Psoas muscle (tissue), 8 donors: ENCODE data around the gene UTP11. TPM values are rescaled to one million over a fixed set of nuclear protein-coding genes. Genes with fewer than 3 reads are reported as not detected.
"Not testable (repeated sequence)": the region's sequence is repeated elsewhere in the genome, so short reads cannot be mapped to it uniquely, and the experiment has no call there.

Experiments used
- ATAC-seq, 4 donors: fragments of 200-7000 bp; cut with Tn5 transposase; one replicate each; pipeline ENCODE4 v1.9.1; 2020; ENCODE audit warnings: moderate library complexity in 3 of 4, mild to moderate bottlenecking in 2 of 4
- DNase-seq, 2 donors: peaks; one replicate each; pipeline ENCODE4 v3.0.0-alpha.2; 2020
- H3K27ac ChIP-seq: fragments of 200-600 bp; one replicate; pipeline ENCODE4 v1.8.0; 2022
- H3K27me3 ChIP-seq, 3 donors: fragments of 200-600 bp in 1 of 3; one replicate each; pipeline versions ENCODE4 v1.6.1 to v1.8.0; 2013 to 2022; ENCODE audit warnings: low read length in 2 of 3, mild to moderate bottlenecking in 2 of 3, moderate library complexity in 1 of 3; ENCODE audit not compliant: insufficient read depth in 3 of 3
- H3K36me3 ChIP-seq, 2 donors: fragments of 200-600 bp in 1 of 2; one replicate each; pipeline versions ENCODE4 v1.6.1 to v1.8.0; 2013 to 2022; ENCODE audit warnings: low read depth in 1 of 2, mild to moderate bottlenecking in 1 of 2, moderate library complexity in 1 of 2; ENCODE audit not compliant: insufficient read depth in 1 of 2
- H3K4me1 ChIP-seq: fragments of 200-600 bp; one replicate; pipeline ENCODE4 v1.8.0; 2022
- H3K4me3 ChIP-seq: fragments of 200-600 bp; one replicate; pipeline ENCODE4 v1.8.0; 2022; ENCODE audit warnings: mild to moderate bottlenecking
- H3K9me3 ChIP-seq: fragments of 200-600 bp; one replicate; pipeline ENCODE4 v1.8.0; 2022
- WGBS, 3 donors: extraction: QIAGEN DNeasy Blood & Tissue Kit; methylation state at CpG; one replicate each; pipeline versions ENCODE4 v1.1.6 to v1.1.7; 2013; 5-methylcytosine and 5-hydroxymethylcytosine counted together
- intact Hi-C, 2 donors: fragments of 100-400 bp; cut with DNase I; formaldehyde crosslinking; loops; one replicate each; pipeline versions ENCODE4 v1.11.0 to v1.14.2; 2022
- long read RNA-seq, 2 donors: library from polyadenylated mRNA; unstranded; transcript quantifications; one replicate each; pipeline ENCODE4 v2.0.0, GENCODE V29; 2021
- polyA plus RNA-seq, 3 donors: library from polyadenylated mRNA; stranded (reverse); fragments of 200-250 nt; gene quantifications; one replicate each; pipeline ENCODE4 v1.2.3, GENCODE V29; 2013
- total RNA-seq, 4 donors: library from RNA; stranded (reverse); fragmentation: NEBNext Ultra II Directional in 2 of 4; extraction: Animal tissue kit (Norgen Biotek cat#: 25700) in 2 of 4; gene quantifications; one replicate each; pipeline versions ENCODE4 v1.2.1 to v1.2.4, GENCODE V29; 2021 to 2023
- TF ChIP-seq, protein P1 (sequence below): fragments of 200-600 bp; IDR thresholded peaks from one replicate; pipeline ENCODE4 v1.8.0; 2022; ENCODE audit warnings: antibody characterized with exemption
- donor health status: healthy with polysubstance abuse.
- donor health status: DM: no; HTN: no; CAD: no; lungs with moderate emphysema.
- donor health status: Bipolar disorder and iron deficiency.
- donor health status: healthy.
- donor health status: DM: yes; HTN: yes; CAD: no.
- donor health status: DM: no; HTN: no; CAD: no.
- donor health status: DM: no; HTN: no; CAD: no.
- donor health status: DM: yes; HTN: yes; CAD: no.

Gene UTP11
- total RNA-seq (100 to 1,000 TPM in 3 of 4 donors, 10 to 100 TPM in 1; 65.2 to 210 (median 131) TPM), polyA plus RNA-seq (100 to 1,000 TPM in 2 of 3 donors, 10 to 100 TPM in 1; 91.7 to 253 (median 163) TPM)
- long read RNA-seq, donor 1, transcript UTP11-201 (8 exons, 2,019 nt), result major isoform, 78 of 88 reads
- long read RNA-seq, donor 1, partial matches to known transcripts, result 1 of 88 reads
- long read RNA-seq, donor 1, other reads (novel, unspliced or antisense), result 7 of 88 reads
- long read RNA-seq, donor 2, transcript UTP11-201 (8 exons, 2,019 nt), result major isoform, 328 of 374 reads
- long read RNA-seq, donor 2, partial matches to known transcripts, result 30 of 374 reads
- long read RNA-seq, donor 2, other reads (novel, unspliced or antisense), result 15 of 374 reads

DNA sequence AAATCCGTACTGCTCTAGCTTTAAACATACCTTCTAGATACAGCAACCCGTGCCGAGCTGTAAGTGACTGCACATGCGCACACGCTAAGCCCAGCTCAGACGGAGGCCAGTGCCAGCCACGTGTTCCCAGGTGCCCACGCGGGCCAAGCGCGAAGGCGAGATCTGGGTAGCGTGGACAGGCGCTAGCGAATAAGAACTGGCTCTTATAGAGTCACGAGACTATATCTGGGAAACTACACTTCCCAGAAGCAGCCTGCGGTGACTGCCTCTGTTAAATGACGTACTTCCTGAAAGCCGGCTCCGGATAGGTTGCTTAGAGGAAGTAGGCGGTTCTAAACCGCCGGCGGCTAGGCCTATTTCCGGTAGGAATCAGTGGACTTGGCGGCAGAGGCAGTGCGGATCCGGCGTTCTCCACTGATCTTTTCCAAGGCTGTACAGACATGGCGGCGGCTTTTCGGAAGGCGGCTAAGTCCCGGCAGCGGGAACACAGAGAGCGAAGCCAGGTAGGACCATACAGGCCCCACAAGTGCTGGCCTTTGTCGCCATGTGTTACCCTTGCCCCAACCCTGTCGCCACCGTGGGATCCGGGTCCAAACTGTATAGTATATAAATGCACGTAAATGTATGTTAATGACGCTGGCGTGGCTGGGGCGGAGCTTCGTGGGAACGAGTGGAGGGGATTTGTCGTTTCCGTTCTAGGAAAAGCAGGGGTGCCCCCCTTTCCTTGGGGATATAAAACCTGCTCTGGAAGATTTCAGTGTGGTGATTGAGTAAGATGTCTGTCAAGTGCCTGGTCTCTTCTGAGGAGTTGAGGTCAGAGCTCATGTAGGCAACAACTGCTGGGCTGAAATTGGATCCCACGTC is at the start of gene UTP11:
Gene UTP11, plus strand, starts transcription at position 372 of the 864 bp plus-strand sequence. Its CDS starts 69 bp downstream, at position 441.
- Histone ChIP-seq H3K4me1 (peaks cover 82% of the 10 kb centered on the region), H3K27me3 (no peaks in the 10 kb centered on the region), H3K27ac (peak within 1 kb of the TSS; percentile 98), H3K9me3 (no peaks in the 10 kb centered on the region), H3K36me3 (peaks cover 0 to 26% of the 10 kb centered on the region in 2 donors), H3K4me3 (peak within 1 kb of the TSS; percentile 85)
- WGBS, 3 donors, result 0 to 1% (median 1%) methylated on average over 49 of the region's 49 CpGs
- ATAC-seq (peak; percentile 70 to 80 (median 74)), DNase-seq (peak; percentile 95 to 97)
- TF ChIP-seq, protein P1, sequence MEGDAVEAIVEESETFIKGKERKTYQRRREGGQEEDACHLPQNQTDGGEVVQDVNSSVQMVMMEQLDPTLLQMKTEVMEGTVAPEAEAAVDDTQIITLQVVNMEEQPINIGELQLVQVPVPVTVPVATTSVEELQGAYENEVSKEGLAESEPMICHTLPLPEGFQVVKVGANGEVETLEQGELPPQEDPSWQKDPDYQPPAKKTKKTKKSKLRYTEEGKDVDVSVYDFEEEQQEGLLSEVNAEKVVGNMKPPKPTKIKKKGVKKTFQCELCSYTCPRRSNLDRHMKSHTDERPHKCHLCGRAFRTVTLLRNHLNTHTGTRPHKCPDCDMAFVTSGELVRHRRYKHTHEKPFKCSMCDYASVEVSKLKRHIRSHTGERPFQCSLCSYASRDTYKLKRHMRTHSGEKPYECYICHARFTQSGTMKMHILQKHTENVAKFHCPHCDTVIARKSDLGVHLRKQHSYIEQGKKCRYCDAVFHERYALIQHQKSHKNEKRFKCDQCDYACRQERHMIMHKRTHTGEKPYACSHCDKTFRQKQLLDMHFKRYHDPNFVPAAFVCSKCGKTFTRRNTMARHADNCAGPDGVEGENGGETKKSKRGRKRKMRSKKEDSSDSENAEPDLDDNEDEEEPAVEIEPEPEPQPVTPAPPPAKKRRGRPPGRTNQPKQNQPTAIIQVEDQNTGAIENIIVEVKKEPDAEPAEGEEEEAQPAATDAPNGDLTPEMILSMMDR, result no peak
- intact Hi-C loops, result no loop called here

DNA sequence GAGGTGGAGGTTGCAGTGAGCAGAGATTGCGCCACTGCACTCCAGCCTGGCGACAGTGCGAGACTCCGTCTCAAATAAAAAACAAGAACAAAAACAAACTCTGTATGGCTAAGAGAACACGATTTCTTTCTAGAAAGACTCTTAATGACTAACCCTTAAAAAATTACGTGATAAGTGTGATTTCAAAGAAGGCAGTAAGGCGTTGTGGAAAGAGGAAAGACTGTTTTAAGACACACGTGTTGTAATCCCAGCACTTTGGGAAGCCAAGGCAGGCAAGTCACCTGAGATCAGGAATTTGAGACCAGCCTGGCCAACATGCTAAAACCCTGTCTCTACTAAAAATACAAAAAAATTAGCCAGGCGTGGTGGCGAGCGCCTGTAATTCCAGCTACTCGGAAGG is 48.4 kb upstream of the UTP11 start:
- H3K4me1 ChIP-seq, result not testable (repeated sequence)

DNA sequence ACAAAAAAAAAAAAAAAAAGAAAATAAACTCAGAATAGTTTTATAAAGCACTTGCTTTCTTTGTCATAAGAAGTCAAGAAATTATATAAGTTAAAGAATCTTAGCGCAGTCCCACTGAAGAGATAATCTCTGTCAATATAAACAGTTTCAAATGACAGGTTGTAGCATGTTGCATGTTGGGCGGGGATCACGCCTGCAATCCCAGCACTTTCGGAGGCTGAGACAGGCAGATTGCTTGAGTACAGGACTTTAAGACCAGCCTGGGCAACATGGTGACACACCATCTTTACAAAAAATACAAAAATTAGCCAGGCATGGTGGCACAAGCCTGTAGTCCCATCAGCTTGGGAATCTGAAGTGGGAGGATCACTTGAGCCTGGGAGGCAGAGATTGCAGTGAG is 47.2 kb upstream of the UTP11 start:
- ATAC-seq, result no peak
- no peaks in the 10 kb centered on the region for H3K4me1 ChIP-seq
- H3K9me3 ChIP-seq, result no peaks in the 10 kb centered on the region
- 95 to 96% (median 95%) methylated on average over 4 of the region's 4 CpGs for WGBS, 3 donors
- no peak for DNase-seq
- no peaks in the 10 kb centered on the region for H3K27me3 ChIP-seq
- TF ChIP-seq, protein P1, result no peak
- no peak overlapping the region for H3K27ac ChIP-seq
- intact Hi-C loops, result loop anchor here in 1 of 2 donors (5.0 kb wide), 1 partner anchor 83 kb away; no protein-coding TSS in a partner anchor
- H3K36me3 ChIP-seq, result peaks cover 3 to 95% of the 10 kb centered on the region in 2 donors
- no peak overlapping the region for H3K4me3 ChIP-seq

More for the DNA sequence above, 48.4 kb upstream of the UTP11 start:
- intact Hi-C loops, H3K27me3 ChIP-seq, H3K27ac ChIP-seq, DNase-seq, H3K4me3 ChIP-seq, H3K9me3 ChIP-seq, ATAC-seq: not testable (repeated sequence)
- H3K36me3 ChIP-seq, result peaks cover 8 to 97% of the 10 kb centered on the region in 2 donors
- 87 to 93% (median 89%) methylated on average over 12 of the region's 12 CpGs for WGBS, 3 donors

- H3K27me3 ChIP-seq, H3K4me1 ChIP-seq, H3K9me3 ChIP-seq, intact Hi-C loops, H3K4me3 ChIP-seq, H3K27ac ChIP-seq, DNase-seq, ATAC-seq: not testable (repeated sequence)
- WGBS, 3 donors, result 88 to 95% (median 90%) methylated on average over 5 of the region's 5 CpGs
- peaks cover 12 to 97% of the 10 kb centered on the region in 2 donors for H3K36me3 ChIP-seq
These were observed 38.9 kb upstream of the UTP11 start for GRCh38 chr1:37973684-37974083.

DNA sequence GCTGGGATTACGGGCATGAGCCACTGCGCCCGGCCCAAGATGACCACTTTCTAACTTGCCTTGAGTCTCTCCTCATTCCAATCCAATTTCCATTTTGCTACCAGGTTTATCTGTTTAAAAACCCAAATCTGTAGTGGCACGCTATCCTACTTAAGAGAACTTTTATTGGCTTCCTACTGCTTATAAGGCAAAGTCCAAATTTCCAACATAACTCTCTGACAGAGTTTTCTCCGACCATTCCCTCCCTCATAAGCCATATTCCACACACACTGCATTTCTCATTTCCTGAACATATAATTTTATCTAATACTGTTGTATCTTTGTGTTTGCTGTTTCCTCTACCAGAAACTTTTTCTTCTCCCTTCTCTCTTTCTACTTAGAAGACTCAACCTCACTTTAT is 38.0 kb upstream of the UTP11 start:
- no peaks in the 10 kb centered on the region for H3K9me3 ChIP-seq
- H3K4me1 ChIP-seq, result no peaks in the 10 kb centered on the region
- H3K4me3 ChIP-seq, result no peak overlapping the region
- TF ChIP-seq, protein P1, result no peak
- DNase-seq (no peak), ATAC-seq (no peak)
- peaks cover 19 to 97% of the 10 kb centered on the region in 2 donors for H3K36me3 ChIP-seq
- intact Hi-C loops, result no loop called here
- no peak overlapping the region for H3K27ac ChIP-seq
- no peaks in the 10 kb centered on the region for H3K27me3 ChIP-seq
- 98 to 99% (median 99%) methylated on average over 5 of the region's 5 CpGs for WGBS, 3 donors
